GM23338 (cell line): Measurements from ENCODE around the gene ADGRD1.

Experiments
- CREB1 ChIP-seq: fragments of 250-450 bp; sonication (Bioruptor Pico); IDR thresholded peaks from 2 replicates; pipeline ENCODE4 v1.5.0; 2020; ENCODE audit warnings: low read depth, mild to moderate bottlenecking, moderate library complexity
- EZH2 ChIP-seq: fragments of 200-600 bp; sonication (generic); IDR thresholded peaks from one replicate; pipeline ENCODE4 v1.8.0; 2017; ENCODE audit warnings: antibody characterized with exemption, mild to moderate bottlenecking, low read depth; ENCODE audit not compliant: unreplicated experiment
- EZH2phosphoT487 ChIP-seq: fragments of 200-600 bp; sonication (generic); IDR thresholded peaks from one replicate; pipeline ENCODE4 v1.8.1; 2018; ENCODE audit warnings: antibody characterized with exemption; ENCODE audit not compliant: unreplicated experiment
- JUNB ChIP-seq: IDR thresholded peaks from one replicate; pipeline ENCODE4 v1.6.1; 2016; ENCODE audit warnings: antibody characterized with exemption; ENCODE audit not compliant: unreplicated experiment
- POLR2AphosphoS5 ChIP-seq: IDR thresholded peaks from 2 replicates; pipeline ENCODE4 v1.6.1; 2016; ENCODE audit warnings: antibody characterized with exemption, low read depth
- STAT1 ChIP-seq: IDR thresholded peaks from one replicate; pipeline ENCODE4 v1.6.1; 2016; ENCODE audit warnings: antibody characterized with exemption; ENCODE audit not compliant: unreplicated experiment
- TF ChIP-seq, protein P1 (sequence below), 2 experiments: fragments of 200-600 bp in 1 of 2; sonication (generic) in 1 of 2; conservative IDR thresholded peaks; 2 replicates each; pipeline versions ENCODE4 v1.5.1 to v1.6.1; 2016 to 2017; ENCODE audit warnings: antibody characterized with exemption in 2 of 2, low read depth in 2 of 2, mild to moderate bottlenecking in 2 of 2, moderate library complexity in 1 of 2
- TF ChIP-seq, protein P2 (sequence below): IDR thresholded peaks from one replicate; pipeline ENCODE4 v1.6.1; 2018; ENCODE audit warnings: antibody characterized with exemption; ENCODE audit not compliant: unreplicated experiment
- TF ChIP-seq, protein P3 (sequence below): fragments of 250-450 bp; sonication (Bioruptor Pico); IDR thresholded peaks from 2 replicates; pipeline ENCODE4 v1.5.0; 2020; ENCODE audit warnings: mild to moderate bottlenecking, moderate library complexity

DNA sequence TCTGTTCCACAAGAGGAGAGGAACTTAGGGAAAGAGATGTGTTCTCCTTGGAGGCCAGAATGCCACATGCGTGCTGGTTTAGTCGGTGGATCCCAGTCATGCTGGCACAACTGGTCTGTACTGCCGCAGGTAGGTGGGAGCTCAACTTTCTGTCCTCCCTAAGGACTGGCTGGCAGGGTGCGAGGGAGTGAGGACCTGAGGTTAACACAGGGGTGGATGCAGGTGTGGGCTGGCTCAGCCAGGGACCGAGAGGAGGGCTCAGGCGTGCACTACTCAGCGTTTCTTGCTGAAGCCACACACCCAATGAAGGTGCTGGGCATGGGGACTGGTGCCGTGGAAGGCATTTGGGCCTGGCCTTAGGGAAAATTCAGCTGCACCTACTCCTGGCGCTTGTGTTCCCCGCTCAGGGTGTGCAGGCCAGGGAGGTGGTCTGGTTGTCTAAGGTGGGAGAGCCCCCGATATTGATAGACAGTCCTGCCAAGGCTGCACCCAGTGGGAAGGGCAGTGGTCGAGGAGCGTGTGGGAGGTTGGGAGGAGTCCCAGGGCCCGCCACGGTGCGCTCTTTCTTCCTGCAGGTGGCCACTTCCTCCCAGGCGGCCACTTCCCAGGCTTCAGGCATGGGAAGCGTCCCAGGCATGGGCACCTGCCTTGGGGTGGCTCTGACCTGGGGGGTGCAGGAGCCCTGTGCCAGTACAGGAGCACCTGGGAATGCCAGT, 138.4 kb downstream of the ADGRD1 start:
- TF ChIP-seq, protein P1, sequence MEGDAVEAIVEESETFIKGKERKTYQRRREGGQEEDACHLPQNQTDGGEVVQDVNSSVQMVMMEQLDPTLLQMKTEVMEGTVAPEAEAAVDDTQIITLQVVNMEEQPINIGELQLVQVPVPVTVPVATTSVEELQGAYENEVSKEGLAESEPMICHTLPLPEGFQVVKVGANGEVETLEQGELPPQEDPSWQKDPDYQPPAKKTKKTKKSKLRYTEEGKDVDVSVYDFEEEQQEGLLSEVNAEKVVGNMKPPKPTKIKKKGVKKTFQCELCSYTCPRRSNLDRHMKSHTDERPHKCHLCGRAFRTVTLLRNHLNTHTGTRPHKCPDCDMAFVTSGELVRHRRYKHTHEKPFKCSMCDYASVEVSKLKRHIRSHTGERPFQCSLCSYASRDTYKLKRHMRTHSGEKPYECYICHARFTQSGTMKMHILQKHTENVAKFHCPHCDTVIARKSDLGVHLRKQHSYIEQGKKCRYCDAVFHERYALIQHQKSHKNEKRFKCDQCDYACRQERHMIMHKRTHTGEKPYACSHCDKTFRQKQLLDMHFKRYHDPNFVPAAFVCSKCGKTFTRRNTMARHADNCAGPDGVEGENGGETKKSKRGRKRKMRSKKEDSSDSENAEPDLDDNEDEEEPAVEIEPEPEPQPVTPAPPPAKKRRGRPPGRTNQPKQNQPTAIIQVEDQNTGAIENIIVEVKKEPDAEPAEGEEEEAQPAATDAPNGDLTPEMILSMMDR (conservative IDR thresholded peaks at IDR 0.05; ENCODE audit: low read depth in 2 of 2): no peak
- TF ChIP-seq EZH2 (no peak), POLR2AphosphoS5 (no peak), EZH2phosphoT487 (no peak), JUNB (no peak), CREB1 (no peak), STAT1 (no peak)
- TF ChIP-seq, protein P2, sequence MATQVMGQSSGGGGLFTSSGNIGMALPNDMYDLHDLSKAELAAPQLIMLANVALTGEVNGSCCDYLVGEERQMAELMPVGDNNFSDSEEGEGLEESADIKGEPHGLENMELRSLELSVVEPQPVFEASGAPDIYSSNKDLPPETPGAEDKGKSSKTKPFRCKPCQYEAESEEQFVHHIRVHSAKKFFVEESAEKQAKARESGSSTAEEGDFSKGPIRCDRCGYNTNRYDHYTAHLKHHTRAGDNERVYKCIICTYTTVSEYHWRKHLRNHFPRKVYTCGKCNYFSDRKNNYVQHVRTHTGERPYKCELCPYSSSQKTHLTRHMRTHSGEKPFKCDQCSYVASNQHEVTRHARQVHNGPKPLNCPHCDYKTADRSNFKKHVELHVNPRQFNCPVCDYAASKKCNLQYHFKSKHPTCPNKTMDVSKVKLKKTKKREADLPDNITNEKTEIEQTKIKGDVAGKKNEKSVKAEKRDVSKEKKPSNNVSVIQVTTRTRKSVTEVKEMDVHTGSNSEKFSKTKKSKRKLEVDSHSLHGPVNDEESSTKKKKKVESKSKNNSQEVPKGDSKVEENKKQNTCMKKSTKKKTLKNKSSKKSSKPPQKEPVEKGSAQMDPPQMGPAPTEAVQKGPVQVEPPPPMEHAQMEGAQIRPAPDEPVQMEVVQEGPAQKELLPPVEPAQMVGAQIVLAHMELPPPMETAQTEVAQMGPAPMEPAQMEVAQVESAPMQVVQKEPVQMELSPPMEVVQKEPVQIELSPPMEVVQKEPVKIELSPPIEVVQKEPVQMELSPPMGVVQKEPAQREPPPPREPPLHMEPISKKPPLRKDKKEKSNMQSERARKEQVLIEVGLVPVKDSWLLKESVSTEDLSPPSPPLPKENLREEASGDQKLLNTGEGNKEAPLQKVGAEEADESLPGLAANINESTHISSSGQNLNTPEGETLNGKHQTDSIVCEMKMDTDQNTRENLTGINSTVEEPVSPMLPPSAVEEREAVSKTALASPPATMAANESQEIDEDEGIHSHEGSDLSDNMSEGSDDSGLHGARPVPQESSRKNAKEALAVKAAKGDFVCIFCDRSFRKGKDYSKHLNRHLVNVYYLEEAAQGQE: no peak
- TF ChIP-seq, protein P3, sequence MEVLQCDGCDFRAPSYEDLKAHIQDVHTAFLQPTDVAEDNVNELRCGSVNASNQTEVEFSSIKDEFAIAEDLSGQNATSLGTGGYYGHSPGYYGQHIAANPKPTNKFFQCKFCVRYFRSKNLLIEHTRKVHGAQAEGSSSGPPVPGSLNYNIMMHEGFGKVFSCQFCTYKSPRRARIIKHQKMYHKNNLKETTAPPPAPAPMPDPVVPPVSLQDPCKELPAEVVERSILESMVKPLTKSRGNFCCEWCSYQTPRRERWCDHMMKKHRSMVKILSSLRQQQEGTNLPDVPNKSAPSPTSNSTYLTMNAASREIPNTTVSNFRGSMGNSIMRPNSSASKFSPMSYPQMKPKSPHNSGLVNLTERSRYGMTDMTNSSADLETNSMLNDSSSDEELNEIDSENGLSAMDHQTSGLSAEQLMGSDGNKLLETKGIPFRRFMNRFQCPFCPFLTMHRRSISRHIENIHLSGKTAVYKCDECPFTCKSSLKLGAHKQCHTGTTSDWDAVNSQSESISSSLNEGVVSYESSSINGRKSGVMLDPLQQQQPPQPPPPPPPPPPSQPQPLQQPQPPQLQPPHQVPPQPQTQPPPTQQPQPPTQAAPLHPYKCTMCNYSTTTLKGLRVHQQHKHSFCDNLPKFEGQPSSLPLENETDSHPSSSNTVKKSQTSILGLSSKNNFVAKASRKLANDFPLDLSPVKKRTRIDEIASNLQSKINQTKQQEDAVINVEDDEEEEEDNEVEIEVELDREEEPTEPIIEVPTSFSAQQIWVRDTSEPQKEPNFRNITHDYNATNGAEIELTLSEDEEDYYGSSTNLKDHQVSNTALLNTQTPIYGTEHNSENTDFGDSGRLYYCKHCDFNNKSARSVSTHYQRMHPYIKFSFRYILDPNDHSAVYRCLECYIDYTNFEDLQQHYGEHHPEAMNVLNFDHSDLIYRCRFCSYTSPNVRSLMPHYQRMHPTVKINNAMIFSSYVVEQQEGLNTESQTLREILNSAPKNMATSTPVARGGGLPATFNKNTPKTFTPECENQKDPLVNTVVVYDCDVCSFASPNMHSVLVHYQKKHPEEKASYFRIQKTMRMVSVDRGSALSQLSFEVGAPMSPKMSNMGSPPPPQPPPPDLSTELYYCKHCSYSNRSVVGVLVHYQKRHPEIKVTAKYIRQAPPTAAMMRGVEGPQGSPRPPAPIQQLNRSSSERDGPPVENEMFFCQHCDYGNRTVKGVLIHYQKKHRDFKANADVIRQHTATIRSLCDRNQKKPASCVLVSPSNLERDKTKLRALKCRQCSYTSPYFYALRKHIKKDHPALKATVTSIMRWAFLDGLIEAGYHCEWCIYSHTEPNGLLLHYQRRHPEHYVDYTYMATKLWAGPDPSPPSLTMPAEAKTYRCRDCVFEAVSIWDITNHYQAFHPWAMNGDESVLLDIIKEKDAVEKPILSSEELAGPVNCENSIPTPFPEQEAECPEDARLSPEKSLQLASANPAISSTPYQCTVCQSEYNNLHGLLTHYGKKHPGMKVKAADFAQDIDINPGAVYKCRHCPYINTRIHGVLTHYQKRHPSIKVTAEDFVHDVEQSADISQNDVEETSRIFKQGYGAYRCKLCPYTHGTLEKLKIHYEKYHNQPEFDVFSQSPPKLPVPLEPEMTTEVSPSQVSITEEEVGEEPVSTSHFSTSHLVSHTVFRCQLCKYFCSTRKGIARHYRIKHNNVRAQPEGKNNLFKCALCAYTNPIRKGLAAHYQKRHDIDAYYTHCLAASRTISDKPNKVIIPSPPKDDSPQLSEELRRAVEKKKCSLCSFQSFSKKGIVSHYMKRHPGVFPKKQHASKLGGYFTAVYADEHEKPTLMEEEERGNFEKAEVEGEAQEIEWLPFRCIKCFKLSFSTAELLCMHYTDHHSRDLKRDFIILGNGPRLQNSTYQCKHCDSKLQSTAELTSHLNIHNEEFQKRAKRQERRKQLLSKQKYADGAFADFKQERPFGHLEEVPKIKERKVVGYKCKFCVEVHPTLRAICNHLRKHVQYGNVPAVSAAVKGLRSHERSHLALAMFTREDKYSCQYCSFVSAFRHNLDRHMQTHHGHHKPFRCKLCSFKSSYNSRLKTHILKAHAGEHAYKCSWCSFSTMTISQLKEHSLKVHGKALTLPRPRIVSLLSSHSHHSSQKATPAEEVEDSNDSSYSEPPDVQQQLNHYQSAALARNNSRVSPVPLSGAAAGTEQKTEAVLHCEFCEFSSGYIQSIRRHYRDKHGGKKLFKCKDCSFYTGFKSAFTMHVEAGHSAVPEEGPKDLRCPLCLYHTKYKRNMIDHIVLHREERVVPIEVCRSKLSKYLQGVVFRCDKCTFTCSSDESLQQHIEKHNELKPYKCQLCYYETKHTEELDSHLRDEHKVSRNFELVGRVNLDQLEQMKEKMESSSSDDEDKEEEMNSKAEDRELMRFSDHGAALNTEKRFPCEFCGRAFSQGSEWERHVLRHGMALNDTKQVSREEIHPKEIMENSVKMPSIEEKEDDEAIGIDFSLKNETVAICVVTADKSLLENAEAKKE (CRISPR knock-in tag): no peak
